Activated CD8-positive, alpha-beta memory T cell treated with anti-CD3 and anti-CD28 coated beads, Interleukin-2, amount 50 U/mL, for 24 hours (primary cell): ENCODE measurements around the gene ELP2.

Source experiments
- DNase-seq: peaks from one replicate; pipeline ENCODE4 v3.0.0-alpha.2; 2020; ENCODE audit errors: extremely low read depth

The ELP2 gene

DNA sequence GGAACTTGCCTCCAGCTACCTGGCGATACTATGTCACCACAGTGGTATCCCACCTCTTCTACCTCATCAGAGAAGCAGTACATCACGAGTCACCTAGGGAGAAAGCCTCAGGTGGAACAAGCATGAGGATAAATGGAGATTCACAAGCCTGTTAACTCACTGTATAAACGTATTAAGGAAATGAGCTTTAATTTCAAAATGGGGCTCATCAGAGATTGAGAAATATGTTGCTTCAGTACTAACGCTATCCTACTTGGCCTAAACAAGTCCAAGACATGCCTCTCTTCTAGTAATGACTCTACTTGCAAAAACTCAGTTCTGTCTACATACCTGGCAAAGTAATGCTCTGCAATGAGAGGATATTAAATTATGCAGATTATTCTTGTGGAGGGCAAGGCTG is 4.9 kb upstream of the ELP2 start:
- no peak for DNase-seq

DNA sequence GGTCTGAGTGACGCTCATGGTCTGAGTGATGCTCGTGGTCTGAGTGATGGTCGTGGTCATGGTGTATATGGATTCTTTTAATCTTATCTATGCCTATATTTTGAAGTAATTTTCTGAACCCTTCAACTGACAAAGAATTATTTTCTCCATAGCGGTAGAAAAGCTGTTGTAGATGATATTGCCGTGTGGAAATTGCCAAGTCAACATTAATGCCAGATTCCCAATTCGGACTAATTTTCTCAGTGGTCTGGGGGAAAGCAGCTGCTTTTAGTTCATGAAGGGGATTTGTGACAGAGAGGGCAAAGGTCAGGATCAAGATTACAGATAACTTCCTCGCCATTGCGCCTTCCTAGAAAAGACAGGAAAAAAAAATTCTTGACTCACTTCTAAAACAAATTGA is 3.0 kb upstream of the ELP2 start:
- DNase-seq, result no peak

DNA sequence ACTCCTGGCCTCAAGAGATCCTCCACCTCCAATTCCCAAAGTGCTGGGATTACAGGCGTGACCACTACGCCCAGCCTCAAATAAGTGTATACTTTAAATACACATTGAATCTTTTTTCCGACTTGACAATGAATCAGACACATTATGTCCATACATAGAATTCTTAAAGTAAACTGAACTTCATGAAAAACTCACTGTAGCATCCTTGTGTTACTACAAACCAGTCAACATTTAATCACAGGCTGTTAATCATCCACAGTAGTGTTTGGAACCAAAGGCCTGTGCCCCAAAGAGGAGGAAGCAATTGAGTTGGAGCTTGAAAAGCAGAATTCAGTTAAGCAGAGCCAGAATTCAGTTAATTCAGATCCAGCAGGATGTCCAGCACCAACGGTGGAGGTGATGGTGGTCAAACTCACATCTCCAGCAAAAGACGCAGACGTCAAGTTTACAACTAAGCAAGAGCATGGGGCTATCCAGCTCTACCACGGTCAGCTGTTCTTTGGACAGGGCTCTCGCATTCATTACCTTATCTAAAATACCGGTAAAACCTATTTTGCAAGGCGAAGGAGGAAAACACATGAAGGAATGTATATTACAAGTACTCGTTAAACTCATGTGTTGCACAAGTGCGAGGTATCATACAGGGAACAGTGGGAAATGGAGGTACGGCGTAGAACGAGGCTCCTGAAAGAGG is 1.7 kb upstream of the ELP2 start:
- DNase-seq, result no peak

DNA sequence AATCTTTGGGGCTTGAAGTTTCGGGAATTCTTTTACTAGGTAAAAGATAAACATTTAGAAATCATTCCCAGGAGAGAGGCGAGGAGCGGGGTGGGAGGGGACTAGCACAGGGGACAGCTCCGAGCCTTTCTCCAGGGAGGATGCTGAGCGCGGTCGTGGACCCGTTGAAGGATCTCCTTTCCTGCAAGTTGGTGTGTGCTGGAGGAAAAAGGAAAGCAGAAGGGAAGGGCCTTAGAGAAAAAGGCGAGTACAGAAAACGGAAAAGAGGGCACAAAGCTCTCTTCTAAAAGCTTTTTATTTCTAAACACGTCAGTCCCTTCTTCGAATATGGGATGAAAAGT is 1.2 kb upstream of the ELP2 start:
- no peak for DNase-seq

DNA sequence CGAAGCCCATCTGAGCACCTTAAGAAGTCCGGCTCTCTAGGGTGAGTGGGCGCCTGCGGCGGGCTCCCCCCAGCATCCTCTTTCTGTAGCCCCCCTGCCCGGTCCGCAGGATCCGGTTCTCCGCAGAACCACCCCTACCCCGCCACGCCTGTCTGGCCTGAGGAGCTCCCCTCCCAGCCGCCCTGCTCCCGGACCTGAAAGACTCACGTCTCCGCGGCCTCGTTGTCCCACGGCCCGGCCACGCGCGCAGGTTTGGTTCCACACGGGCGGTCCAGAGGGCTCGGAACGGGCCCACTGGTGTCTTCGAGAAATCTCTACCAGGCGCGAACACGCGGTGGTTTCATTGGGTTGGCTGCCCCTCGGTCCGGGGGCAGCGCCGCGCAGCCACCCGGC is 796 bp upstream of the ELP2 start:
- DNase-seq, result no peak

DNA sequence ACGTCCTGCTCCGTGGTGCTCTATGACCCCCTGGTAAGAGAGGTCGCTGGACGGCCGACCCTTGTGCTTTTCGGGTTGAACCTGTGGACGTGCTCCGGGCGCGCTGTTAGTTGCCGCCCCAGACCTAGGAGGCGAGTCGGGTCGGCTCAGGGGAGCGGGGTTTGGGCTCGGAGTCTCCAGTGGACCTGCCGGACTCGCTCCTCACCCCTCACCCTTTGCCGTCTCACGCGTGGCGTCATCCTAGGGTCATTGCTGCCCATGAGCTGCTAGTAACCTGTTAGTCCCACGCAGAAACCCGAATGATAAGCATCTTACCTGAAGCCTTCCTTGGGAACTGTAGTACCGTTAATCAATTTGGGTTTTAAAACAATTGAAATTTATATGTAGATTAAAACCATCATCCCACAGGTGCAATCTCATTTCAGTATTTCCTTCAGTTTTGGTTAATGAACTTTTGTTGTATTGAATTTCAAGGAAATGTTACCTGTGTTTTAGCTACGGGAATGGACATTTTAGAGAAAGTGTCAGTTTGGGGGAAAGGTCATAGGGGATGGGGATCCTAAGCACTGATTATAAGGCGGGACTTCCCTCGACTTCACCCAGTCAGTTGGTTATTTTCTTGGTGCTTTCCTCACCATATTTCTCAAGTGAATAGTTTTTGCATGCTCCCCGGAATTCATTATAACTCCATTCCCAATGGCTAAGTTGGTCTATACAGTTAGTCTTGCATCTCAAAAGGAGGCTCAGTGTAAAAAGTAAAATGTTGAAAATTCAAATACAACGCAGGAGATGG is 536 bp downstream of the ELP2 start:
- no peak for DNase-seq

DNA sequence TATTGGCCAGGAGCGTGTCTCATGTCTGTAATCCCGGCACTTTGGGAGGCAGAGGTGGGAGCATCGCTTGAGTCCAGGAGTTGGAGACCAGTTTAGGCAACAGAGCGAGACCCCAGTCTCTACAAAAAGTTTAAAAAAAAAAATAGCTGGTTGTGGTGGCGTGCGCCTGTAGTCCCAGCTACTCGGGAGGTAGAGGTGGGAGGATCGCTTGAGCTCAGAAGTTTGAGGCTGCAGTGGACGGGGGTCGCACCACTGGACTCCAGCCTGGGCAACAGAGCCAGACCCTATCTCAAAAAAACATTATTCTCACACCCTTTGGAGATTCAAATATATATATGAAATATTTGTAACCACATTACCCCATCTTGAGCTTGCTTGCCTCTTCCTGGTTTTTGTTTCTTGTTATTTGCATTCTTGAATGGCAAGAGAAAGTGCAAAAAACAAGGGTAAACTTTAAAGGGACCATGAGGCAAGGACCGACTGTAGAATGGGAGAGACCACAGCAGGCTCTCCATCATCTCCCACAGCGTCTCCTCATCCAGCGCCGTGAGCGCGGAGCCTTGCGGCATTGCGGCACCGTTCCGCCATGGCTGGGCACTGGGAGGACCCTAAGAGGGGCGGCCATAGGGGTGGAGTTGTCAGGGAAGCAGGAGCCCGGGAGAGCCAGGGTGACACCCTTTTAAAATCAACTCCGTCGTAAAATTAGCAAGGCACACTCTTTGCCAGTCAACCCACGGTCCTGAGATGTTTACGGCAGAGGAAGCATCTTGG is 1.4 kb downstream of the ELP2 start:
- DNase-seq, result no peak

DNA sequence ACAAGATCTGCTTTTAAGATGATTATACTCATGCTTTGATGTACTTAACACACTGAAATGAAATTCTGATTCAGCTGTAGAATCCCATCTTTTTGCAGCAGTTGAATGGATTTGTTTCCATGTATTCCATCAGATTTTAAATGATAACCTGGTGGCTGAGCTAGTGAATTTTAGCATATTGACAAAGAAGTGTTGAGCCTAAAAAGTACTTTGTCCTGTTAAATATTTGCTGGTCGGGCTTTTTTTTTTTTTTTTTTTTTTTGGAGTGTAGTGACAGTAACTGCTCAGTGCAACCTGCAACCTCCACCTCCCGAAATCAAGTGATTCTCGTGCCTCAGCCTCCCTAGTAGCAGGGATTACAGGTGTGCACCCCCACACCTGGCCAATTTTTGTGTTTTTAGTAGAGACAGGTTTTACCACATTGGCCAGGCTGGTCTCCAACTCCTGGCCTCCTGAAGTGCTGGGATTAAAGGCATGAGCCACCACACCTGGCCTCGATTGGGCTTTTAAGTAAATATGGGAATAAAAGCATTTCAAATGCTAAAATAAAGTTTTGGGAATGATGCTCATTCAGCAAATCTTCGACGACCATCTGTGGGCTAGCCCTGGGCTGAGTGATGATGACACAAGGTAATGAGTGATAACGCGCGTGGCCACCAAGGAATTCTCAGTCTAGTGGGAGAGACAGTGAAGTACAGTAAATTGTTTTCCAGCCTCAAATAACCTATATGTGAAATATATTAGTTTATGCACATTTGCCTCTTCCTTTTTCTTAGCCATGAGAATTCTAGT is 2.2 kb downstream of the ELP2 start:
- DNase-seq, result no peak

DNA sequence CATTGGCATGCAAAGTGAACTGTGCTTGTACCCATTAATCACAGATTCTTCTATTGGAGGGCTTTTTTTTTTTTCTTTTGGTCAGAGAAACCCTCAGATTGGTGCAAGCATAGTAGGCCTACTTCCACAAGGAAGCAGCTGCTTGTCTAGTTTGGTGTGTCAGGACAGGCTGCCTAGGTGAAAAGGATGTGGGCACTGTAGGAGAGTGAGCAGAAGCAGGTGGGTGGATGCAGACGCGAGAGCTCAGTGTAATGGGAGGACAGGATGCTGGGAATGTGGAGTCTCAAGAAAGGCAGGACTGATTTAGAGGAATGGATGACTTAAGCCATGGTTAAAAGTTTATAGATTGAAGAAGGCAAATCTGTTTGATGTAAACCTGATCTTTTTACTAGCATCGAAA is 3.1 kb downstream of the ELP2 start:
- no peak for DNase-seq

DNA sequence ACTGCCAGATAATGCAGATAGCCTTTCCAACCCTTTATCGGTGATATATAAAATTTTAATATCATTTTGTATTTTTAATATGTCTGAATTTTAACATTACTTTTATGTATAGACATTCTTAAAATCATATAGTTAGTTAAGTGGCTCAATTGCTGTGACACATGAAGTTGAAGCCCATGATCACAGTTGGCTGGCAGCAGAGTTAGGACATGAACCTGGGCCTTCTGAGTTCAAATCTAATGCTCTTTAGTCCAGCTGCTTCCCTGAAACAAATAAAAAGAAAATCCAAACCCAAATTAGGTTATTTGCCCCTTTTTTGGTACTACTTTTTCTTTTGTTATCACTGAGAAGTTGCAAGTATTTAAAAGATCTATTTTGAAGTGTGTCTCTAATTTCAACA is 5.6 kb downstream of the ELP2 start:
- no peak for DNase-seq

DNA sequence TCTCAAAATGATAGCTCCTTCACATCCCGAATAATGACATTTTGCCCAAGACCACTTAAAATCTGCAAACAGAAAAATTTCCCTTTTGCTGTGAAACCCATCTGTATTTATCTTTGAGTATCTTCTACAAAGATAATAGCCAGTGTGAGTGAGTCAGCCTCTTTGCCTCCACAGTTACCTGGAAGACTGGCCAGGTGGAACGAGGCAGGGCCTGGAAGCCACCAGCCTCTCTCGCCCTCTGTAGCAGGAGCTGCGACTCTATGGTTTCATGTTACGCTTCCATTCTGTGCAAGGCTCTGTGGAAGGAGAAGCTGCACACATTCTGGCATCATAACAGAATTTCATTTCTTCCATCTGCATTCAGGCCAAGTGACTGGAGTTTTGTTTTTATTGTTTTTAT is 9.5 kb downstream of the ELP2 start:
- DNase-seq, result no peak

DNA sequence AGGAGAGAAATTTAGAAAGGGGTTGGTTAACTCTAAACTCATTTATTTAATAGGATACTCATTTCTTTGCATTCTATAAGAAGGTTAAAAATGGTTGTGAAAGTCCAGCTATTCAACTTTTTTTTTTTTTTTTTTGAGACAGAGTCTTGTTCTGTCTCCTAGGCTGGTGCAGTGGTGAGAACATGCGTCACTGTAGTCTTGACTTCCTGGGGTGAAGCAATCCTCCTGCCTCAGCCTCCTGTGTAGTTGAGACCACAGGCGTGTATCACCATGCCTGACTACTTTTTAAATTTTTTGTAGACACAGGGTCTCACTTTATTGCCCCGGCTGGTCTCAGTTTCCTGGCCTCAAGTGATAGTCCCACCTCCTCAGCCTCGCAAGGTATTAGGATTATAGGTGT is 11.9 kb downstream of the ELP2 start:
- DNase-seq, result no peak

DNA sequence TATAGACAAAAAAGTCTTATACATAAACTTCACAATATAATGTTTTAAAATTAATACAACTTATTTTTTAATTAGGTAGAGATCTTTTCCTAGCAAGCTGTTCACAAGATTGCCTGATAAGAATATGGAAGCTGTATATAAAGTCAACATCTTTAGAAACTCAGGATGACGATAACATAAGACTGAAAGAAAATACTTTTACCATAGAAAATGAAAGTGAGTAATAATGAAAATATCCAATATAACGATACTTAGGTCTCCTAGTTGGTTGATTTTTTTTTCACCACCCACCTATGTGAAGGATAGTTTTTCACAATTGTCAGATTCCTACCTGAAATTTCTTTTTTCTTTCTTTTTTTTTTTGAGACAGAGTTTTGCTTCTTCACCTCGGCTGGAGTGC is 13.1 kb downstream of the ELP2 start:
- no peak for DNase-seq

DNA sequence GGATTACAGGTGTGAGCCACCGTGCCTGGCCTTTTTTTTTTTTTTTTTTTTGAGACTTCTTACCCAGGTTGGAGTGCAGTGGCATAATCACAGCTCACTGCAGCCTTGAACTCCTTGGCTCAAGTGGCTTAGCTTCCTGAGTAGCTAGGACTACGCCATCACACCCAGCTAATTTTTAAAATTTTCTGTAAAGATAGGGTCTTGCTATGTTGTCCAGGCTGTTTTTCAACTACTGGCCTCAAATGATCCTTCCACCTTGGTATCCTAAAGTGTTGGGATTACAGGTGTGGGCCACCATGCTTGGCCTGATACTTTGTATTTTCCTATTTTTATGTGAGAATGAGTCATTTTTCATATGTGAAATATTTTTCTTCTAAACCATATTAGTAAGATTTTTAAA is 13.7 kb downstream of the ELP2 start:
- DNase-seq, result no peak

DNA sequence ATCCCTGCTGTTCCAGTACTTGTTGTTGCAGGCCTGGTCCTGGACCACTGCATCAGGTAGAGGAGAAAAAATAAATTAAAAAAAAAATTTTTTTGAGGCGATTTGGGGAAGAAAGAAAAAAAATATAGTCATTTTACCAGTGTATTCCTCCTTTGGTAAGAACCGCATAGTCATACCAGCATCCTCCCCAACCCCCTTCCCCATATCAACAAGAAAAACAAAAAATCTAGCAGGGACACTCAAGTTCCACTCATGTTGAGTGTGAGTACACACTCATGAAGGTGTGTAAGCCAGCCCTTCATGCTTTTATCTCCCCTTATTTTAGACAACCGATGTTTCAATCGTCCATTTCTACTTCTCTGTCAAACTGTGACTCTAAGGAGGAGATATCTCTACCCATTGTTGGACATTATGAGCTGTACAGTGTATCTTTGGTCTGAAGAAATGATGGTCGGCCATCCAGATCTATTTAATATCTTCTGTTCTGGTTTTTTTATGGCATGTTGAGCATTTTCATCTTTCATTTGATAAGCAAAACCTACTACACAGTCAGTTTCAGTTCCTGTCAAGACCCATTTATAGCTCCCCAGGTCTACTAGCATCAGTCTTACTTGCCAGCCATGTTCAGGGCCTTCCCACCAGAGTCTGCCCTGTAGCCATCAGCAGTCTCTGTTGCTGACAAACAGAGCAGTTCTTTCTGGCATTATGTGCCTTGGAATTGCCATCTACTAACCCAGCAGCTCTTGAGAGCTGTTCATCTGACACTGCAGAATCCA is 20.0 kb downstream of the ELP2 start:
- DNase-seq, result no peak

DNA sequence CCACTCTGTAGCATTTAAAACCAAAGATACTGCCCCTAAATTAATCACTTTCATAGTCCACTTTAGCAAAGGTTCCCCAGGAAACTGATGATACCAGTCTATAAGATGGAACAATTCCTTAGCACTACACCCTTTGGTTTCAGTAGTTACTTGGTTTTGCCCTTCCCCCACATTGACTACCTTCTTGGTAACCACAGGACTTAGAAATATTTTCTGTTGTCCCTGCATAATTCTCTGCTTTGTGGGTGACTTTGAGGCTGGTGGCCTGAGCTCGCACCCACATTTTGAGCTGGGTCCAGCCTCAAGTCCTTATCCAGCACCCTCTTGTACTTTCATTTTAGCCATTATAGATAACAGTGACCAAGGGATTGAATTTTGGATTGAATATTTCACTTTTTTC is 23.1 kb downstream of the ELP2 start:
- DNase-seq, result no peak

DNA sequence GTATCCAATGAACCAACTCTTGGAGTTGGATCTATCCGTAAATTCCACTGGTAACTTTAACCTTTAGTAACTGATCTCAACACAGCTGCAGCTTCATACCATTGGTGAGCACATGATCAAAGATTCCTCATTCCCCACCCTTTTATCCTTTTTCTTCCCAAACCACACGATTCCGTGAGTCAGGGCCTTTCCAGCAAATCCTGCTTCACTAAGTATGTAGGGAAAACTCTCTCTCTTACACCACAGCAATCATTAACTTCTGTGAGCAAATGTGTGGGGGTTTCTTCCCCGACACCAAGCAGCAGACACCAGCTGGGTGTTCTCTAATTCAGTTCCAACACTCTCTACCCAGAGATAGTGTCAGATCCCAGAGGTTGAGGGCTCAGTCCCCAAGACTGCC is 23.5 kb downstream of the ELP2 start:
- no peak for DNase-seq

DNA sequence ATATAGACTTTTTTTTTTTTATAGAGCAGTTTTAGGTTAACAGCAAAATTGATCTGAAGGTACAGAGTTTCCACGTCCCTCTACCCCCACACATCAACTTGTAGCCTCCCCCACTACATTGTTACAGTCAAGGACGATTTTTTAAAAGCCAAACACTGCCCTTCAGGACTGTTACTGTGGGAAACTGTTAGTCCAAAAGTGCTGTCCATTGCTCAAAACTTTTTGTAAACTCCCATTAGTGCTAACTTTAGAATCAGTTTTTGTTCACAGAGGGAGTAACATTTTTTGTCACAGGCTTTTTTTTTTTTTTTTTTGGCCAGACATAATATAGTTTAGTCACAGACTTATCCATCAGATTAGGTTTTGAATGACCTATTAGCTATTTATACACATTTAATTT is 24.1 kb downstream of the ELP2 start:
- DNase-seq, result no peak

DNA sequence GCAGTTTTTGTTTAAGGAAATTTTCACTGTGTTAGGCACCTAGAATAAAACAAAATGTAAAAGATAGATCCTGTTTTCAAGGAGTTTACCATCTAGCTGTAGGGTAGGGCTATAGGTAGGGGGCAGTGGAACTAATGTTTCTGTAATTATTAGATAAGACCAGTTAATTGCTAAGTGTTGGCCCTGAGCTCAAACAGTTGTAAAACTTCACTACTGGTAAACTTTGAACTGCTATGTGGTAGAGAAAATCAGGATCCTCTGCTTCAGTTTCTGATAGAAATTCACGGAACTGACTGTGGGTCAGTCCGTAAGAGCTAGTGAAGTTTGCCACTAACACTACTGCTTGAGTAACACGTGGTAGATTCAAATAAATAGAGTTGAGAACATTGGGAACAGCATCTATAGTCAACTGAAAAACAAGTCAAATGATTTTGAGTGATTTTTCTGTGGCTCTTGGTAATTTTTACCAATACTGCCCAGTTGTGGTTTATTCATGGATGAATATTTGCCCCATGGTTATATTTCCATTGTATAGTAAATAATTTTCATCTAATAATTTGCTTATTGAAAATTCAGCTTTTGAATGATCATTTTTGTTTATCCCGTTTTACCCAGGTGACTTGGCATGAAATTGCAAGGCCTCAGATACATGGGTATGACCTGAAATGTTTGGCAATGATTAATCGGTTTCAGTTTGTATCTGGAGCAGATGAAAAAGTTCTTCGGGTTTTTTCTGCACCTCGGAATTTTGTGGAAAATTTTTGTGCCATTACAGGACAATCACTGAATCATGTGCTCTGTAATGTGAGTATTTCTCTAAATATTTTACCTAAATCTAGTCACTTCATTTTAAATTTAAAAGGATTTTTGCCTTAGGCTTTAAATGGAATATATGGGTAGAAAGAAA is 26.4 kb downstream of the ELP2 start:
- DNase-seq, result no peak

DNA sequence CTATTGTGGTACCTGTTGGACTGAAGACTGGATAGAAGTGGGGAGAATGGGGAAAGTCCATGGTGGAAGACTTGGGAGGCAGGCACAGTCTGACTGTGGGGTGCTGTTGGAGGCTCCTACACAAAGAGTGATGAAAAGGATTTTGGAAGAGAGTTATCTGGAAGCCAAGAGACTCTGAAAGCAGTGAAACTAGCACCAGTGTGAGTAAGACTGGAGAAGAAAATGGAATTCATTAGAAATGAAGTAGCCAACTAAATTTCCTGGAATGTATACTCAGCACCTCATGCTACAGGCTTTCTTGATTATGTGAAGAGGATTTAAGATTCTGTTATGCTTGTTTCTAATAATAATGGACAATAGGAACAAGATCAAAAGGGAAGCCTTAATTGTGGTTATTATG is 27.7 kb downstream of the ELP2 start:
- DNase-seq, result no peak
